Measurements from ENCODE around the gene RPS6KA2.

Gene RPS6KA2

GRCh38 chr6:166424431-166424830, 202.6 kb downstream of the RPS6KA2 start:
- H3K9me3 ChIP-seq (ENCODE audit: low read depth, low read length), result no peaks in the 10 kb centered on the region
- no peak overlapping the region for H3K9ac ChIP-seq (ENCODE audit: insufficient read length)
- no peak for DNase-seq (ENCODE audit: low read depth, low spot score)
- TF ChIP-seq EZH2 (IDR thresholded peaks at IDR 0.05) (no peak), FOXP2 (optimal IDR thresholded peaks at IDR 0.05; ENCODE audit: control extremely low read depth, extremely low read length, insufficient read depth) (no peak), POLR2AphosphoS5 (IDR thresholded peaks at IDR 0.05; ENCODE audit: borderline replicate concordance, low read depth, low read length) (no peak)
- H3K4me3 ChIP-seq, result no peak overlapping the region
- H3K36me3 ChIP-seq (ENCODE audit: insufficient read depth, low read length), result no peaks in the 10 kb centered on the region
- no peak overlapping the region for H3K27ac ChIP-seq

- DNase-seq (ENCODE audit: low read depth, low spot score), result no peak
- TF ChIP-seq FOXP2 (optimal IDR thresholded peaks at IDR 0.05; ENCODE audit: control extremely low read depth, extremely low read length, insufficient read depth) (no peak), POLR2AphosphoS5 (IDR thresholded peaks at IDR 0.05; ENCODE audit: borderline replicate concordance, low read depth, low read length) (no peak), EZH2 (IDR thresholded peaks at IDR 0.05) (no peak)
- no peak overlapping the region for H3K27ac ChIP-seq
- no peak overlapping the region for H3K4me3 ChIP-seq
- no peak overlapping the region for H3K9ac ChIP-seq (ENCODE audit: insufficient read length)
- H3K9me3 ChIP-seq (ENCODE audit: low read depth, low read length), result no peaks in the 10 kb centered on the region
- H3K36me3 ChIP-seq (ENCODE audit: insufficient read depth, low read length), result no peaks in the 10 kb centered on the region
Observed at GRCh38 chr6:166423781-166424180, 203.3 kb downstream of the RPS6KA2 start.

- Histone ChIP-seq H3K9me3 (ENCODE audit: low read depth, low read length) (no peaks in the 10 kb centered on the region), H3K4me3 (no peak overlapping the region), H3K9ac (ENCODE audit: insufficient read length) (no peak overlapping the region), H3K36me3 (ENCODE audit: insufficient read depth, low read length) (no peaks in the 10 kb centered on the region), H3K27ac (no peak overlapping the region)
- TF ChIP-seq FOXP2 (optimal IDR thresholded peaks at IDR 0.05; ENCODE audit: control extremely low read depth, extremely low read length, insufficient read depth) (no peak), EZH2 (IDR thresholded peaks at IDR 0.05) (no peak), POLR2AphosphoS5 (IDR thresholded peaks at IDR 0.05; ENCODE audit: borderline replicate concordance, low read depth, low read length) (no peak)
- no peak for DNase-seq (ENCODE audit: low read depth, low spot score)
Observed at GRCh38 chr6:166423051-166423745, 203.9 kb downstream of the RPS6KA2 start.

- H3K4me3 ChIP-seq, result no peak overlapping the region
Observed at GRCh38 chr6:166422201-166422940, 204.7 kb downstream of the RPS6KA2 start.

GRCh38 chr6:166420351-166420750, 206.7 kb downstream of the RPS6KA2 start:
- H3K4me3 ChIP-seq, result no peak overlapping the region
- no peak overlapping the region for H3K27ac ChIP-seq
- DNase-seq (ENCODE audit: low read depth, low spot score), result no peak
- no peak overlapping the region for H3K9ac ChIP-seq (ENCODE audit: insufficient read length)
- H3K36me3 ChIP-seq (ENCODE audit: insufficient read depth, low read length), result no peaks in the 10 kb centered on the region
- TF ChIP-seq EZH2 (IDR thresholded peaks at IDR 0.05), result no peak
- no peak for TF ChIP-seq POLR2AphosphoS5 (IDR thresholded peaks at IDR 0.05; ENCODE audit: borderline replicate concordance, low read depth, low read length)
- TF ChIP-seq FOXP2 (optimal IDR thresholded peaks at IDR 0.05; ENCODE audit: control extremely low read depth, extremely low read length, insufficient read depth), result no peak
- H3K9me3 ChIP-seq (ENCODE audit: low read depth, low read length), result no peaks in the 10 kb centered on the region

More at GRCh38 chr6:166422201-166422940, 204.7 kb downstream of the RPS6KA2 start:
- Histone ChIP-seq H3K9me3 (ENCODE audit: low read depth, low read length) (no peaks in the 10 kb centered on the region), H3K36me3 (ENCODE audit: insufficient read depth, low read length) (no peaks in the 10 kb centered on the region), H3K9ac (ENCODE audit: insufficient read length) (no peak overlapping the region), H3K27ac (no peak overlapping the region)
- DNase-seq (ENCODE audit: low read depth, low spot score), result no peak
- TF ChIP-seq FOXP2 (optimal IDR thresholded peaks at IDR 0.05; ENCODE audit: control extremely low read depth, extremely low read length, insufficient read depth) (no peak), POLR2AphosphoS5 (IDR thresholded peaks at IDR 0.05; ENCODE audit: borderline replicate concordance, low read depth, low read length) (no peak), EZH2 (IDR thresholded peaks at IDR 0.05) (no peak)

GRCh38 chr6:166419717-166420116, 207.3 kb downstream of the RPS6KA2 start:
- no peaks in the 10 kb centered on the region for H3K9me3 ChIP-seq (ENCODE audit: low read depth, low read length)
- no peak for TF ChIP-seq FOXP2 (optimal IDR thresholded peaks at IDR 0.05; ENCODE audit: control extremely low read depth, extremely low read length, insufficient read depth)
- no peak for TF ChIP-seq POLR2AphosphoS5 (IDR thresholded peaks at IDR 0.05; ENCODE audit: borderline replicate concordance, low read depth, low read length)
- no peak for TF ChIP-seq EZH2 (IDR thresholded peaks at IDR 0.05)
- H3K9ac ChIP-seq (ENCODE audit: insufficient read length), result no peak overlapping the region
- no peak for DNase-seq (ENCODE audit: low read depth, low spot score)
- H3K36me3 ChIP-seq (ENCODE audit: insufficient read depth, low read length), result no peaks in the 10 kb centered on the region
- H3K4me3 ChIP-seq, result no peak overlapping the region
- no peak overlapping the region for H3K27ac ChIP-seq

- TF ChIP-seq FOXP2 (optimal IDR thresholded peaks at IDR 0.05; ENCODE audit: control extremely low read depth, extremely low read length, insufficient read depth), result no peak
- TF ChIP-seq EZH2 (IDR thresholded peaks at IDR 0.05), result no peak
- no peak for TF ChIP-seq POLR2AphosphoS5 (IDR thresholded peaks at IDR 0.05; ENCODE audit: borderline replicate concordance, low read depth, low read length)
- Histone ChIP-seq H3K9ac (ENCODE audit: insufficient read length) (no peak overlapping the region), H3K9me3 (ENCODE audit: low read depth, low read length) (no peaks in the 10 kb centered on the region), H3K4me3 (no peak overlapping the region), H3K36me3 (ENCODE audit: insufficient read depth, low read length) (no peaks in the 10 kb centered on the region), H3K27ac (no peak overlapping the region)
- DNase-seq (ENCODE audit: low read depth, low spot score), result no peak
Observed at GRCh38 chr6:166419286-166419685, 207.8 kb downstream of the RPS6KA2 start.

GRCh38 chr6:166418691-166419143, 208.3 kb downstream of the RPS6KA2 start:
- H3K36me3 ChIP-seq (ENCODE audit: insufficient read depth, low read length), result no peaks in the 10 kb centered on the region
- DNase-seq (ENCODE audit: low read depth, low spot score), result no peak
- no peaks in the 10 kb centered on the region for H3K9me3 ChIP-seq (ENCODE audit: low read depth, low read length)
- H3K4me3 ChIP-seq, result no peak overlapping the region
- TF ChIP-seq POLR2AphosphoS5 (IDR thresholded peaks at IDR 0.05; ENCODE audit: borderline replicate concordance, low read depth, low read length) (no peak), FOXP2 (optimal IDR thresholded peaks at IDR 0.05; ENCODE audit: control extremely low read depth, extremely low read length, insufficient read depth) (no peak), EZH2 (IDR thresholded peaks at IDR 0.05) (no peak)
- H3K27ac ChIP-seq, result no peak overlapping the region
- no peak overlapping the region for H3K9ac ChIP-seq (ENCODE audit: insufficient read length)

Measured in SK-N-MC (cell line).